ENCODE data around the gene SLC45A1.

The SLC45A1 gene

DNA sequence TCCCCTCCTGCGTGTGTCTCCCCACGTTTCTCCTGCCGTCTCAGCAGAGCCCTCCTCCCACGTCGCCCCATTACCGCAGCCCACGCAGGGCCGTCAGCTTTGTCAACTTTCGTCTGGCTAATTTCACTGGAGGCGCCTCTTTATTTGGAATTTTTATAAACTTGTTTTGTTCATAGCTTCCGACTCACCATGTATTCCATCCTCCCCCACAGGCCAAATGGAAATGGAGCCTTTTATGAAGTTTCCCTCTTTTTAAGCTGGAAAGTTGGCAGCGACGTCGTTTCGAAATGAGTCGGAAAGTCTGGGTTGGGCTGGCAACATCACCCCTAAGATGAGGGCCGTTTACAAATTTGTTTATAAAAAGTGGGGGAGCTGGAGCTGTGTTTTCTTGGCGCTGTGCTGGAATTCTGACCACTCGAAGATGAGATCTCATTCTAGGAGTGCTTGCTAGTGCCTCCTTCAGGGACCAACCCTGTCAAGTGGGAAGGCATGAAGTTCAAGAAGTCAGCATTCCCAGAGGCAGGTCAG, 23.7 kb upstream of the SLC45A1 start:
- H3K4me3 ChIP-seq (ENCODE audit: low read depth, low read length), result no peak overlapping the region
- TF ChIP-seq, protein P1, sequence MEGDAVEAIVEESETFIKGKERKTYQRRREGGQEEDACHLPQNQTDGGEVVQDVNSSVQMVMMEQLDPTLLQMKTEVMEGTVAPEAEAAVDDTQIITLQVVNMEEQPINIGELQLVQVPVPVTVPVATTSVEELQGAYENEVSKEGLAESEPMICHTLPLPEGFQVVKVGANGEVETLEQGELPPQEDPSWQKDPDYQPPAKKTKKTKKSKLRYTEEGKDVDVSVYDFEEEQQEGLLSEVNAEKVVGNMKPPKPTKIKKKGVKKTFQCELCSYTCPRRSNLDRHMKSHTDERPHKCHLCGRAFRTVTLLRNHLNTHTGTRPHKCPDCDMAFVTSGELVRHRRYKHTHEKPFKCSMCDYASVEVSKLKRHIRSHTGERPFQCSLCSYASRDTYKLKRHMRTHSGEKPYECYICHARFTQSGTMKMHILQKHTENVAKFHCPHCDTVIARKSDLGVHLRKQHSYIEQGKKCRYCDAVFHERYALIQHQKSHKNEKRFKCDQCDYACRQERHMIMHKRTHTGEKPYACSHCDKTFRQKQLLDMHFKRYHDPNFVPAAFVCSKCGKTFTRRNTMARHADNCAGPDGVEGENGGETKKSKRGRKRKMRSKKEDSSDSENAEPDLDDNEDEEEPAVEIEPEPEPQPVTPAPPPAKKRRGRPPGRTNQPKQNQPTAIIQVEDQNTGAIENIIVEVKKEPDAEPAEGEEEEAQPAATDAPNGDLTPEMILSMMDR (IDR thresholded peaks at IDR 0.05; ENCODE audit: insufficient read depth, low read depth, low read length, missing control alignments), result no peak
- DNase-seq (ENCODE audit: low read depth), result no peak

GRCh38 chr1:8297245-8297644, 20.7 kb upstream of the SLC45A1 start:
- no peak for DNase-seq (ENCODE audit: low read depth)
- TF ChIP-seq, protein P1 (IDR thresholded peaks at IDR 0.05; ENCODE audit: insufficient read depth, low read depth, low read length, missing control alignments), result no peak
- no peak overlapping the region for H3K4me3 ChIP-seq (ENCODE audit: low read depth, low read length)

DNA sequence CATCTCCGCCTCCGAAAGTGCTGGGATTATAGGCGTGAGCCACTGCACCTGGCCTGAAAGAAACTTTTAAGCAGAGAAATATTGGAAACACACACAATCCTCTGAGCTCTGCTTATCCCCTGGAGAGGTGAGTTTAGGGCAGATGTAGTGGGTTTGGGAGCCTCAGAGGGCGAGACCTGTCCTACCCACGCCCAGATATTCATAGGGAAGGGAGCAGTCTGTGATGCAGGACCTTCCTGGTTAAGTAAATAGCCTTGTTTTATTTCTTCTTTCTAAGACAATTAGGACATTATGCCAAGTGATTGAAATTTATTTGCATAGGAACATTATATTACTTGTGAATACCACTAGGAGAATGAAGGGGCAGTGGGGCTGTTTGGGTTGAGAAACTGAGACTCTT, 18.0 kb upstream of the SLC45A1 start:
- no peak for DNase-seq (ENCODE audit: low read depth)
- TF ChIP-seq, protein P1 (IDR thresholded peaks at IDR 0.05; ENCODE audit: insufficient read depth, low read depth, low read length, missing control alignments), result no peak
- H3K4me3 ChIP-seq (ENCODE audit: low read depth, low read length), result no peak overlapping the region

- H3K4me3 ChIP-seq (ENCODE audit: low read depth, low read length), result no peak overlapping the region
- TF ChIP-seq, protein P1 (IDR thresholded peaks at IDR 0.05; ENCODE audit: insufficient read depth, low read depth, low read length, missing control alignments), result no peak
- no peak for DNase-seq (ENCODE audit: low read depth)
Measured at GRCh38 chr1:8302081-8302956, 15.6 kb upstream of the SLC45A1 start.

- no peak for DNase-seq (ENCODE audit: low read depth)
- no peak overlapping the region for H3K4me3 ChIP-seq (ENCODE audit: low read depth, low read length)
- TF ChIP-seq, protein P1 (IDR thresholded peaks at IDR 0.05; ENCODE audit: insufficient read depth, low read depth, low read length, missing control alignments), result no peak
Measured at GRCh38 chr1:8303141-8303540, 14.8 kb upstream of the SLC45A1 start.

DNA sequence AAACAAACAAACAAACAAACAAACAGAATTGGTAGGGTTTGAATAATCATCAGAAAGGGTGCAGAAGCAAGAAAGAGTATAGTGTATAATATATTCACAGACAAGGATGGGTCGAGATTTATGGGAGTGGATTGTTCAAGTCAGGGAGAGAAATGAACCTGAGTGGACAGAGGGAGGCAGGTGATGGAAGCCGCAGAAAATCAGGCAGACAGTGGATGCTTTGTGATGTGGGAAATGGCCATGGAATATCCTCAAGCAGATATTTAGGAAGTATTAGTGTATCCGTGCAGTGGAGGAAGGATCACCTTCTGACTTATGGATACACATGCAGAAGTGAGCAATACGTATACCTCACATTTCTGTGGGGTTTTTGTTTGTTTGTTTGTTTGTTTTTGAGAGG, 14.0 kb upstream of the SLC45A1 start:
- TF ChIP-seq, protein P1 (IDR thresholded peaks at IDR 0.05; ENCODE audit: insufficient read depth, low read depth, low read length, missing control alignments), result no peak
- no peak overlapping the region for H3K4me3 ChIP-seq (ENCODE audit: low read depth, low read length)
- DNase-seq (ENCODE audit: low read depth), result no peak

All from GM12865 (cell line).